ENCODE data around the gene LMCD1.

- TF ChIP-seq CTCF (conservative IDR thresholded peaks at IDR 0.05; ENCODE audit: low read length) (no peak), EZH2phosphoT487 (IDR thresholded peaks at IDR 0.05; ENCODE audit: borderline replicate concordance) (no peak)
These were observed 1.2 kb upstream of the LMCD1 start for GRCh38 chr3:8500319-8500988.

Measured in Loucy (cell line).